HG03097 (cell line): ENCODE data around the gene GTF3C2.
"Not testable (repeated sequence)": the region's sequence is repeated elsewhere in the genome, so short reads cannot be mapped to it uniquely, and the experiment has no call there.

ENCODE experiments used
- ATAC-seq: cut with Tn5 transposase; IDR thresholded peaks from one replicate; pipeline ENCODE4 v1.9.1; 2021; ENCODE audit not compliant: unreplicated experiment, low FRiP score

GTF3C2 gene

GRCh38 chr2:27303093-27304025, 53.2 kb downstream of the GTF3C2 start:
- ATAC-seq, result no peak

- ATAC-seq, result not testable (repeated sequence)
Measured at GRCh38 chr2:27300606-27301005, 56.0 kb downstream of the GTF3C2 start.

GRCh38 chr2:27298391-27299080, 58.0 kb downstream of the GTF3C2 start:
- ATAC-seq, result no peak

- ATAC-seq, result no peak
Measured at GRCh38 chr2:27297195-27297594, 59.4 kb downstream of the GTF3C2 start.

GRCh38 chr2:27296481-27296880, 60.1 kb downstream of the GTF3C2 start:
- ATAC-seq, result no peak

GRCh38 chr2:27294928-27295327, 61.6 kb downstream of the GTF3C2 start:
- ATAC-seq, result no peak

- ATAC-seq, result no peak
Measured at GRCh38 chr2:27291865-27292264, 64.7 kb downstream of the GTF3C2 start.

- no peak for ATAC-seq
Measured at GRCh38 chr2:27290549-27290948, 66.0 kb downstream of the GTF3C2 start.

GRCh38 chr2:27288610-27289009, 68.0 kb downstream of the GTF3C2 start:
- ATAC-seq, result no peak

- ATAC-seq, result no peak
Measured at GRCh38 chr2:27285481-27285880, 71.1 kb downstream of the GTF3C2 start.

GRCh38 chr2:27284996-27285395, 71.6 kb downstream of the GTF3C2 start:
- no peak for ATAC-seq

GRCh38 chr2:27282892-27283291, 73.7 kb downstream of the GTF3C2 start:
- no peak for ATAC-seq

GRCh38 chr2:27281855-27282559, 74.6 kb downstream of the GTF3C2 start, which contains the start of gene TRIM54:
Gene TRIM54, plus strand, starts transcription at chr2:27282429. Its CDS starts 303 bp downstream, at chr2:27282732.
- ATAC-seq, result no peak

- no peak for ATAC-seq
Measured at GRCh38 chr2:27281442-27281841, 75.1 kb downstream of the GTF3C2 start.

- no peak for ATAC-seq
Measured at GRCh38 chr2:27280826-27281225, 75.7 kb downstream of the GTF3C2 start.

- ATAC-seq, result no peak
Measured at GRCh38 chr2:27278010-27278409, 78.6 kb downstream of the GTF3C2 start.
